Activated CD8-positive, alpha-beta memory T cell treated with anti-CD3 and anti-CD28 coated beads, Interleukin-2, amount 50 U/mL, for 48 hours (primary cell): ENCODE results near the gene TUSC1.
"Not testable (repeated sequence)": the region's sequence is repeated elsewhere in the genome, so short reads cannot be mapped to it uniquely, and the experiment has no call there.

Experiments used
- DNase-seq: peaks from one replicate; pipeline ENCODE4 v3.0.0-alpha.2; 2020

The TUSC1 gene

GRCh38 chr9:25678147-25678666, at the start of gene TUSC1:
TSS of gene TUSC1 (minus strand) at chr9:25678444. CDS start at chr9:25678312, 132 bp downstream.
- DNase-seq = peak; percentile 49

- no peak for DNase-seq
Observed at GRCh38 chr9:25726871-25727410, 48.7 kb upstream of the TUSC1 start.

- no peak for DNase-seq
Observed at GRCh38 chr9:25724424-25724823, 46.2 kb upstream of the TUSC1 start.

GRCh38 chr9:25716220-25716872, 38.1 kb upstream of the TUSC1 start:
- no peak for DNase-seq

- no peak for DNase-seq
Observed at GRCh38 chr9:25709941-25710340, 31.7 kb upstream of the TUSC1 start.

GRCh38 chr9:25704800-25705199, 26.6 kb upstream of the TUSC1 start:
- DNase-seq = no peak

- no peak for DNase-seq
Observed at GRCh38 chr9:25703701-25704357, 25.6 kb upstream of the TUSC1 start.

- DNase-seq = no peak
Observed at GRCh38 chr9:25702536-25702935, 24.3 kb upstream of the TUSC1 start.

GRCh38 chr9:25700899-25701298, 22.7 kb upstream of the TUSC1 start:
- not testable (repeated sequence) for DNase-seq

GRCh38 chr9:25700430-25700829, 22.2 kb upstream of the TUSC1 start:
- DNase-seq = no peak

- no peak for DNase-seq
Observed at GRCh38 chr9:25691786-25692185, 13.5 kb upstream of the TUSC1 start.

- no peak for DNase-seq
Observed at GRCh38 chr9:25684321-25684720, 6.1 kb upstream of the TUSC1 start.

GRCh38 chr9:25681266-25681665, 3.0 kb upstream of the TUSC1 start:
- DNase-seq = no peak

- no peak for DNase-seq
Observed at GRCh38 chr9:25678846-25679360, 659 bp upstream of the TUSC1 start.

- DNase-seq = peak; percentile 51
Observed at GRCh38 chr9:25677301-25678146, 720 bp downstream of the TUSC1 start.

GRCh38 chr9:25675858-25676257, 2.4 kb downstream of the TUSC1 start:
- DNase-seq = not testable (repeated sequence)

- no peak for DNase-seq
Observed at GRCh38 chr9:25658571-25658970, 19.7 kb downstream of the TUSC1 start.

- DNase-seq = no peak
Observed at GRCh38 chr9:25654417-25654816, 23.8 kb downstream of the TUSC1 start.

GRCh38 chr9:25648116-25648515, 30.1 kb downstream of the TUSC1 start:
- no peak for DNase-seq

- DNase-seq = no peak
Observed at GRCh38 chr9:25636026-25636425, 42.2 kb downstream of the TUSC1 start.

- no peak for DNase-seq
Observed at GRCh38 chr9:25629231-25629630, 49.0 kb downstream of the TUSC1 start.
